GM10266 (cell line): Measurements from ENCODE around the gene RSPRY1.
"Not testable (repeated sequence)": the region's sequence is repeated elsewhere in the genome, so short reads cannot be mapped to it uniquely, and the experiment has no call there.

Experiments
- DNase-seq: peaks from one replicate; pipeline ENCODE4 v3.0.0; 2012; ENCODE audit errors: extremely low spot score
- CTCF ChIP-seq: IDR thresholded peaks from 2 replicates; pipeline ENCODE4 v1.5.1; 2012; ENCODE audit warnings: mild to moderate bottlenecking, low read depth; ENCODE audit not compliant: control insufficient read depth, insufficient read depth; ENCODE audit errors: missing control alignments

Gene RSPRY1

GRCh38 chr16:57262841-57263540 lies 76.9 kb downstream of the RSPRY1 start:
- TF ChIP-seq CTCF: no peak

GRCh38 chr16:57263541-57264351 lies 77.6 kb downstream of the RSPRY1 start:
- TF ChIP-seq CTCF: no peak
- DNase-seq: no peak

More at GRCh38 chr16:57262841-57263540, 76.9 kb downstream of the RSPRY1 start:
- DNase-seq: no peak

- no peak for DNase-seq
- no peak for TF ChIP-seq CTCF
These were observed 78.3 kb downstream of the RSPRY1 start for GRCh38 chr16:57264381-57264780.

- no peak for TF ChIP-seq CTCF
- no peak for DNase-seq
These were observed 78.8 kb downstream of the RSPRY1 start for GRCh38 chr16:57264950-57265371.

GRCh38 chr16:57265850-57266530 lies 79.9 kb downstream of the RSPRY1 start:
- no peak for DNase-seq
- TF ChIP-seq CTCF: no peak

GRCh38 chr16:57266531-57267260 lies 80.6 kb downstream of the RSPRY1 start:
- no peak for DNase-seq
- no peak for TF ChIP-seq CTCF

GRCh38 chr16:57267343-57267742 lies 81.2 kb downstream of the RSPRY1 start:
- not testable (repeated sequence) for DNase-seq
